Lung (tissue), 12 donors: Measurements from ENCODE around the gene TBPL1. TPM values are rescaled to one million over a fixed set of nuclear protein-coding genes. Genes with fewer than 3 reads are reported as not detected.

Source experiments
- ATAC-seq: fragments of 200-7000 bp; cut with Tn5 transposase; one replicate; pipeline ENCODE4 v1.9.1; 2020; ENCODE audit warnings: moderate number of reproducible peaks; ENCODE audit not compliant: insufficient read depth, low FRiP score
- DNase-seq, 3 donors: peaks; one replicate each; pipeline ENCODE4 v3.0.0-alpha.2; 2013 to 2017
- H3K27ac ChIP-seq, 2 donors: one replicate each; pipeline ENCODE4 v1.5.1; 2013; ENCODE audit warnings: mild to moderate bottlenecking in 2 of 2, moderate library complexity in 2 of 2, control low read depth in 1 of 2, inconsistent platforms in 1 of 2, low read depth in 1 of 2, low read length in 1 of 2
- H3K27me3 ChIP-seq, 3 donors: one replicate each; pipeline ENCODE4 v1.5.1; 2013; ENCODE audit warnings: low read length in 2 of 3; ENCODE audit not compliant: control insufficient read depth in 3 of 3, insufficient read depth in 3 of 3
- H3K36me3 ChIP-seq, 4 donors: one replicate each; pipeline ENCODE4 v1.5.1; 2013; ENCODE audit warnings: low read length in 4 of 4, mild to moderate bottlenecking in 1 of 4, moderate library complexity in 1 of 4; ENCODE audit not compliant: control insufficient read depth in 4 of 4, insufficient read depth in 4 of 4
- H3K4me1 ChIP-seq, 5 donors: one replicate each; pipeline ENCODE4 v1.5.1; 2013; ENCODE audit warnings: low read length in 5 of 5, mild to moderate bottlenecking in 2 of 5, moderate library complexity in 1 of 5; ENCODE audit not compliant: control insufficient read depth in 5 of 5, insufficient read depth in 5 of 5
- H3K4me3 ChIP-seq: one replicate; pipeline ENCODE4 v1.5.1; 2013; ENCODE audit warnings: mild to moderate bottlenecking, control low read depth, moderate library complexity
- H3K9ac ChIP-seq, 2 donors: one replicate each; pipeline ENCODE4 v1.5.1; 2013; ENCODE audit warnings: low read length in 2 of 2, control low read depth in 1 of 2; ENCODE audit not compliant: insufficient read depth in 1 of 2
- H3K9me3 ChIP-seq, 4 donors: one replicate each; pipeline ENCODE4 v1.5.1; 2013; ENCODE audit warnings: low read length in 3 of 4, mild to moderate bottlenecking in 1 of 4, moderate library complexity in 1 of 4; ENCODE audit not compliant: control insufficient read depth in 4 of 4, insufficient read depth in 3 of 4
- WGBS, 2 donors: extraction: QIAGEN DNeasy Blood & Tissue Kit; methylation state at CpG; one replicate each; pipeline ENCODE4 v1.1.7; 2013; 5-methylcytosine and 5-hydroxymethylcytosine counted together
- polyA plus RNA-seq, 2 donors: library from polyadenylated mRNA; stranded (reverse); fragments of 200-250 nt; gene quantifications; one replicate each; pipeline ENCODE4 v1.2.1, GENCODE V29; 2013
- total RNA-seq, 2 donors: library from RNA; depleted of rRNA in 1 of 2; stranded (reverse); fragments of >200 nt in 1 of 2; gene quantifications; one replicate each; pipeline ENCODE4 v1.2.1, GENCODE V29; 2014 to 2021
- TF ChIP-seq, protein P1 (sequence below): IDR thresholded peaks from 2 replicates; pipeline ENCODE4 v1.5.1; 2012; ENCODE audit warnings: mild to moderate bottlenecking; ENCODE audit errors: control extremely low read depth, extremely low read depth
- donor health status: control.
- donor health status: control.
- donor health status: Bipolar disorder and iron deficiency.
- donor health status: healthy.
- donor health status: DM: yes; HTN: yes; CAD: no.

The TBPL1 gene
- total and polyA plus RNA-seq, 4 donors = 20.4 to 31.3 (median 23.0) TPM

DNA sequence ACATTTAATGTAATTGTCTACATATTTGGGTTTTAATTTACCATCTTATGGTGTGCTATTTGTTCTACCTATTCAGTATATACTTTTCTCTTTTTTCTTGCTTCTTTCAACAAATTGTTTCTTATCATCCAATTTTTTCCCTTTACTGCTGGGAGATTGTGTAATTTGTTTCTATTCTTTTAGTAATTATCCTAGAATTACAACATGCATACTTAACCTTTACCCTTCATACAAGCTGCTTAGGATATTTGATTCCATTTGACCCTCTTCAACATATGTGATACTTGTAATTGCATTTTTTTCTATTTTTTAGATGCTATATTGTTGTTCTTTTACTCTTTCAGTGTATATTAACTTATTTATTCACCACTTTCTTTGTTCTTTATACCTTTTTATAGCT, 15.1 kb upstream of the TBPL1 start:
- no peak overlapping the region for H3K9ac ChIP-seq
- H3K4me3 ChIP-seq = no peak overlapping the region
- TF ChIP-seq, protein P1, sequence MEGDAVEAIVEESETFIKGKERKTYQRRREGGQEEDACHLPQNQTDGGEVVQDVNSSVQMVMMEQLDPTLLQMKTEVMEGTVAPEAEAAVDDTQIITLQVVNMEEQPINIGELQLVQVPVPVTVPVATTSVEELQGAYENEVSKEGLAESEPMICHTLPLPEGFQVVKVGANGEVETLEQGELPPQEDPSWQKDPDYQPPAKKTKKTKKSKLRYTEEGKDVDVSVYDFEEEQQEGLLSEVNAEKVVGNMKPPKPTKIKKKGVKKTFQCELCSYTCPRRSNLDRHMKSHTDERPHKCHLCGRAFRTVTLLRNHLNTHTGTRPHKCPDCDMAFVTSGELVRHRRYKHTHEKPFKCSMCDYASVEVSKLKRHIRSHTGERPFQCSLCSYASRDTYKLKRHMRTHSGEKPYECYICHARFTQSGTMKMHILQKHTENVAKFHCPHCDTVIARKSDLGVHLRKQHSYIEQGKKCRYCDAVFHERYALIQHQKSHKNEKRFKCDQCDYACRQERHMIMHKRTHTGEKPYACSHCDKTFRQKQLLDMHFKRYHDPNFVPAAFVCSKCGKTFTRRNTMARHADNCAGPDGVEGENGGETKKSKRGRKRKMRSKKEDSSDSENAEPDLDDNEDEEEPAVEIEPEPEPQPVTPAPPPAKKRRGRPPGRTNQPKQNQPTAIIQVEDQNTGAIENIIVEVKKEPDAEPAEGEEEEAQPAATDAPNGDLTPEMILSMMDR = no peak
- no peaks in the 10 kb centered on the region for H3K9me3 ChIP-seq
- ATAC-seq = no peak
- no peaks in the 10 kb centered on the region for H3K27me3 ChIP-seq
- H3K27ac ChIP-seq = no peak overlapping the region
- DNase-seq = peak in 2 of 3 donors; percentile 51 to 73
- H3K4me1 ChIP-seq = peaks cover 0 to 6% (median 0%) of the 10 kb centered on the region in 5 donors
- no peaks in the 10 kb centered on the region for H3K36me3 ChIP-seq

DNA sequence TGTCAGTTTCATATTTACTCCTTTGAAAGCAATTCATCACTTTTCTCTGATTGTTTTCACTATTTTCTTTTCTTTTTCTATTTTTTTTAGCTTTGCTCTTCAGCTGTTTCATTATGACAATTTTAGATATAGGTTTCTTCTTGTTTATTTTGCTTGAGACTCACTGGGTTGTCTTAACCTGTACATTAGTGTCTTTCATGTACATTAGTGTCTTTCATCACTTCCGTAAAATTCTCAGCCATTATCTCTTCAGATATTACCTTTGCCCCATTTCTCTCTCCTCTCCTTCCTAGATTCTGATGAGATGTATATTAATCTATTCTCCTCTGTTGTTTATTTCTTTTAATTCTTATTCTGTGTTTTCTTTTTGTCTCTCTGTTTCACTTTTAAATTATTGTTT, 14.5 kb upstream of the TBPL1 start:
- WGBS, 2 donors = 98 to 100% methylated on average over 1 of the region's 1 CpG
- no peak overlapping the region for H3K4me3 ChIP-seq
- H3K9ac ChIP-seq = no peak overlapping the region
- H3K27ac ChIP-seq = no peak overlapping the region
- DNase-seq (no peak), ATAC-seq (no peak)
- H3K4me1 ChIP-seq = peaks cover 0 to 6% (median 0%) of the 10 kb centered on the region in 5 donors
- H3K9me3 ChIP-seq = no peaks in the 10 kb centered on the region
- no peaks in the 10 kb centered on the region for H3K27me3 ChIP-seq
- TF ChIP-seq, protein P1 = no peak
- H3K36me3 ChIP-seq = no peaks in the 10 kb centered on the region

DNA sequence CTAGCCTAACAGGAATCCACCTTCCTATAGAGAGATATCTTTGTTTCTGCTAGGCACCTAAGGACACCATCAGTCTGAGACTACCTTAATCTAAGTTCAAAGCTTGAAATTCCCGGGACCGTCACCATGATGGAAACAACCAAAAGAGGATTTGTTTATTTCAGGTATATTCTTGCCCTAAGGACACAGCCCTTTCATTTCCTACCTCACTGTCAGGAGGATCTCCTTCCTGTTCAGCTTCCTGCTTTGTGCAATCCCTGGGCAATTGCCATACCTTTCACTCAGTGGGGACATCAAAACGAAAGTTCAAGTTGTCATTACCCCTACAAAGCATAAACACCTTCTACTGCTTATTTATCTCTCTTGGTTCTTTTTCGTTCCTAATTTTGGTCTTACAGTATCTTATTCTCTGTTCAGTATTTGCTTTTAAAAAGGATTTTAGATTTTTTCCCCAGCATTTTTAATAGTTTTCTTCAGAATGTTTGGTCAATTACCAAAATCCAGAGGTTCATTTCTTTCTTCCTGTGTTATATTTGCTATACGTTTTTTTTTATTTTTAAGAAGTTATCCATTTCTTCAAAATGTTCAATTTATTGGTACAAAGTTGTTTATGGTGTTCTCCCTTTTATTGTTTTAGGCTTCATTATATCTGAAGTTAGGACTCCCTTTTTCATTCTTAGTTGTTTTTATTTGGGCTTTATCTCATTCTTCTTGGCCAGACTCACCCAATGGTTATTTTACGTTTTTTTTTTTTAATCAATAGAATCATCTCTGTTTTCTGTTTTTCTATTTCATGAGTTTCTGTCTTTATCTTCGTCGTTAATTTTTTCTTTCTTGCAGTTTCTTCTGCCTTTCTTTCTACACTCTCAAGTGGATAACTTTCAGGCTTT, 13.0 kb upstream of the TBPL1 start:
- Histone ChIP-seq H3K4me3 (no peak overlapping the region), H3K9ac (no peak overlapping the region), H3K4me1 (peaks cover 0 to 6% (median 0%) of the 10 kb centered on the region in 5 donors), H3K27me3 (no peaks in the 10 kb centered on the region), H3K36me3 (no peaks in the 10 kb centered on the region), H3K9me3 (no peaks in the 10 kb centered on the region), H3K27ac (no peak overlapping the region)
- DNase-seq = no peak
- 70 to 82% methylated on average over 8 of the region's 8 CpGs for WGBS, 2 donors
- no peak for ATAC-seq
- TF ChIP-seq, protein P1 = no peak

DNA sequence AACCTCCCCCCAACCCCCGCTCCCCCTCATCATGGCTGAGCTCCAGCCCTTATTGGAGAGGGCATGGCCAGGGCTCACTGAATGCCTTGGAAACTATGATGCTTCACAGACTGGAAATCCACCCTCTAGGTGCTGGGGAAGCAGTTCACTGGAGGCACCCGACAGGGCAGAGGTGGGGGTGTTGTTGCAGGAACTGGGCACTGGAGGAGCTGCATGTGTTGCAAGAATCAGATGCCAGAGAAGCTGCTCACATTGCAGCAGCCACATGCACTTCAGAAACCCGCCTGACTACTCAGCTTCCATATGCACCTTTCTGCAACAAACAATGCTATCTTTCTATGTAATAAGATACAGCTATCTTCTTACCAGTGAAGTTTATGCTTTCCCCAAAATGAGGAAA, 7.9 kb upstream of the TBPL1 start:
- no peak overlapping the region for H3K9ac ChIP-seq
- no peaks in the 10 kb centered on the region for H3K36me3 ChIP-seq
- no peak for ATAC-seq
- no peaks in the 10 kb centered on the region for H3K4me1 ChIP-seq
- no peaks in the 10 kb centered on the region for H3K9me3 ChIP-seq
- H3K27me3 ChIP-seq = no peaks in the 10 kb centered on the region
- H3K4me3 ChIP-seq = no peak overlapping the region
- no peak overlapping the region for H3K27ac ChIP-seq
- TF ChIP-seq, protein P1 = no peak
- WGBS, 2 donors = 75 to 76% methylated on average over 3 of the region's 3 CpGs
- no peak for DNase-seq
